C1 segment of cervical spinal cord (tissue), 14 donors: Measurements from ENCODE around the gene MRTFA.
"Not testable (repeated sequence)": the region's sequence is repeated elsewhere in the genome, so short reads cannot be mapped to it uniquely, and the experiment has no call there.

Experiments
- DNase-seq, 14 donors: peaks; one replicate each; lab custom pipeline; 2025; lab: John Stamatoyannopoulos, UW

MRTFA gene

GRCh38 chr22:40628354-40629042 lies 8.0 kb downstream of the MRTFA start:
- DNase-seq: no peak

- no peak for DNase-seq
Measured at GRCh38 chr22:40627612-40628011, 8.9 kb downstream of the MRTFA start.

GRCh38 chr22:40626851-40627250 lies 9.7 kb downstream of the MRTFA start:
- no peak for DNase-seq

GRCh38 chr22:40625794-40626193 lies 10.7 kb downstream of the MRTFA start:
- not testable (repeated sequence) for DNase-seq

- not testable (repeated sequence) for DNase-seq
Measured at GRCh38 chr22:40625281-40625680, 11.2 kb downstream of the MRTFA start.

GRCh38 chr22:40624770-40625169 lies 11.7 kb downstream of the MRTFA start:
- DNase-seq: no peak

GRCh38 chr22:40621309-40622151 lies 15.0 kb downstream of the MRTFA start:
- no peak for DNase-seq

- DNase-seq: no peak
Measured at GRCh38 chr22:40620464-40621046, 16.0 kb downstream of the MRTFA start.

- no peak for DNase-seq
Measured at GRCh38 chr22:40618400-40618799, 18.1 kb downstream of the MRTFA start.

GRCh38 chr22:40616578-40616977 lies 19.9 kb downstream of the MRTFA start:
- DNase-seq: no peak

GRCh38 chr22:40613067-40613466 lies 23.5 kb downstream of the MRTFA start:
- DNase-seq: no peak

GRCh38 chr22:40612291-40612751 lies 24.2 kb downstream of the MRTFA start:
- no peak for DNase-seq

GRCh38 chr22:40611606-40612005 lies 24.9 kb downstream of the MRTFA start:
- no peak for DNase-seq

GRCh38 chr22:40610329-40610850 lies 26.1 kb downstream of the MRTFA start:
- DNase-seq: no peak

GRCh38 chr22:40609216-40609615 lies 27.3 kb downstream of the MRTFA start:
- DNase-seq: no peak

- no peak for DNase-seq
Measured at GRCh38 chr22:40607506-40607905, 29.0 kb downstream of the MRTFA start.

- DNase-seq: no peak
Measured at GRCh38 chr22:40606306-40606705, 30.2 kb downstream of the MRTFA start.

- peak in 1 of 14 donors; percentile 40 for DNase-seq
Measured at GRCh38 chr22:40605761-40606160, 30.8 kb downstream of the MRTFA start.

- no peak for DNase-seq
Measured at GRCh38 chr22:40603088-40603605, 33.4 kb downstream of the MRTFA start.

- no peak for DNase-seq
Measured at GRCh38 chr22:40602231-40602630, 34.3 kb downstream of the MRTFA start.

- no peak for DNase-seq
Measured at GRCh38 chr22:40599731-40600130, 36.8 kb downstream of the MRTFA start.

GRCh38 chr22:40598712-40599111 lies 37.8 kb downstream of the MRTFA start:
- DNase-seq: not testable (repeated sequence)
